ENCODE results near the gene PCCA.

DNA sequence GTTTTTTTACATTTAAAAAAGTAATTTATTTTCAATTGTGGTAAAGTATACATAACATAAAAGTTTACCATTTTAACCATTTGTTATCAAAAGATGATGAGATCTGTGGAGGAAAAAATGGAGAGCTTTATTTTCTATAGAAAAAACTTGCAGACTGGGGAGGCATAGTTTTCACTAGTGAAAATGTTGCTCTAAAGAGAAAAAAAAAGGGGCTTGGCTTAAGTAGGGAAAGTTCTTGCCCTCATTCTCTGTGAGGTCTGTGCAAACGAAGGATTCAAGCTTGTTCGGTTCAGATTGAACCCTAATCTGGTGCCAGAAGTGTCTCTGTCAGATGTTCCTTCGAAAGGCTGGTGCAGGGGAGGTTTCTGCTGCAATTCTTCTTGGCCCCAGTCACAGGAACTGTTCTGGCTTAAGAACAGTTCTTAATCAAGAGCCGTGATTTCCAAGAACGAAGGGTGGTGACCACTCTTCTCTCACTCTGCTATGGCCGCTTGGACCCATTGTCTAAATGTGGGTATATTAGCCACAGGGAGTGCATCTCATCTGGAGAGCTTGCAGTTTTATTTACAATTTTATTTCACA lies 42.1 kb downstream of the PCCA start:
- TF ChIP-seq, protein P1, sequence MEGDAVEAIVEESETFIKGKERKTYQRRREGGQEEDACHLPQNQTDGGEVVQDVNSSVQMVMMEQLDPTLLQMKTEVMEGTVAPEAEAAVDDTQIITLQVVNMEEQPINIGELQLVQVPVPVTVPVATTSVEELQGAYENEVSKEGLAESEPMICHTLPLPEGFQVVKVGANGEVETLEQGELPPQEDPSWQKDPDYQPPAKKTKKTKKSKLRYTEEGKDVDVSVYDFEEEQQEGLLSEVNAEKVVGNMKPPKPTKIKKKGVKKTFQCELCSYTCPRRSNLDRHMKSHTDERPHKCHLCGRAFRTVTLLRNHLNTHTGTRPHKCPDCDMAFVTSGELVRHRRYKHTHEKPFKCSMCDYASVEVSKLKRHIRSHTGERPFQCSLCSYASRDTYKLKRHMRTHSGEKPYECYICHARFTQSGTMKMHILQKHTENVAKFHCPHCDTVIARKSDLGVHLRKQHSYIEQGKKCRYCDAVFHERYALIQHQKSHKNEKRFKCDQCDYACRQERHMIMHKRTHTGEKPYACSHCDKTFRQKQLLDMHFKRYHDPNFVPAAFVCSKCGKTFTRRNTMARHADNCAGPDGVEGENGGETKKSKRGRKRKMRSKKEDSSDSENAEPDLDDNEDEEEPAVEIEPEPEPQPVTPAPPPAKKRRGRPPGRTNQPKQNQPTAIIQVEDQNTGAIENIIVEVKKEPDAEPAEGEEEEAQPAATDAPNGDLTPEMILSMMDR (IDR thresholded peaks at IDR 0.05; ENCODE audit: low read length): no peak
- TF ChIP-seq EZH2 (IDR thresholded peaks at IDR 0.05; ENCODE audit: borderline replicate concordance, low read length): no peak

Measured in OCI-LY1 (cell line).